T-helper 17 cell (primary cell): ENCODE measurements around the gene C2orf81. TPM values are rescaled to one million over a fixed set of nuclear protein-coding genes. Genes with fewer than 3 reads are reported as not detected.

Source experiments
- ATAC-seq: fragments of 150-1000 bp; cut with Tn5 transposase; 2 replicates; pipeline ENCODE4 v1.10.0; 2021; ENCODE audit warnings: mild to moderate bottlenecking, moderate library complexity
- DNase-seq, 3 donors: peaks; one replicate each; pipeline versions ENCODE4 v3.0.0 to v3.0.0-alpha.2; 2020 to 2021
- H3K9me3 ChIP-seq: one replicate; pipeline ENCODE4 v1.7.0; 2013; ENCODE audit warnings: low read length, mild to moderate bottlenecking; ENCODE audit not compliant: control insufficient read depth, poor library complexity, severe bottlenecking
- H3K27ac Mint-ChIP-seq: one replicate; pipeline ENCODE4 v1.8.0; 2022; ENCODE audit warnings: mild to moderate bottlenecking, moderate library complexity, mixed read lengths
- H3K27me3 Mint-ChIP-seq: one replicate; pipeline ENCODE4 v1.8.0; 2022; ENCODE audit warnings: mixed read lengths
- H3K36me3 Mint-ChIP-seq: one replicate; pipeline ENCODE4 v1.8.0; 2022; ENCODE audit warnings: low read depth, mixed read lengths
- H3K4me1 Mint-ChIP-seq: one replicate; pipeline ENCODE4 v1.8.0; 2022; ENCODE audit warnings: mild to moderate bottlenecking, mixed read lengths
- H3K4me3 Mint-ChIP-seq: one replicate; pipeline ENCODE4 v1.8.0; 2022; ENCODE audit warnings: mild to moderate bottlenecking, moderate library complexity, mixed read lengths
- total RNA-seq, 4 donors: library from RNA in 2 of 4; stranded (reverse) in 2 of 4; gene quantifications; one replicate each; pipeline ENCODE4 v1.2.3 and lab custom pipeline; 2022 to 2026

The C2orf81 gene
- total RNA-seq, 2 donors from 2014 or later, result 2.9 to 3.3 TPM

GRCh38 chr2:74383254-74383653, 38.2 kb downstream of the C2orf81 start:
- no peaks in the 10 kb centered on the region for H3K36me3 Mint-ChIP-seq
- ATAC-seq, result no peak
- peaks cover 34% of the 10 kb centered on the region for H3K4me1 Mint-ChIP-seq
- no peak overlapping the region for H3K4me3 Mint-ChIP-seq
- H3K9me3 ChIP-seq, result no peaks in the 10 kb centered on the region
- H3K27ac Mint-ChIP-seq, result no peak overlapping the region
- no peaks in the 10 kb centered on the region for H3K27me3 Mint-ChIP-seq
- no peak for DNase-seq

- H3K9me3 ChIP-seq, result no peaks in the 10 kb centered on the region
- ATAC-seq, result no peak
- Mint-ChIP-seq H3K27ac (no peak overlapping the region), H3K36me3 (peaks cover 3% of the 10 kb centered on the region), H3K27me3 (no peaks in the 10 kb centered on the region), H3K4me1 (peaks cover 34% of the 10 kb centered on the region), H3K4me3 (no peak overlapping the region)
- DNase-seq, result no peak
These were observed 39.7 kb downstream of the C2orf81 start for GRCh38 chr2:74381751-74382150.

- DNase-seq, result peak in 1 of 3 donors; percentile 10
- H3K4me1 Mint-ChIP-seq, result peaks cover 38% of the 10 kb centered on the region
These were observed 41.3 kb downstream of the C2orf81 start, which contains the start of gene DCTN1 for GRCh38 chr2:74379851-74380789. TSS of gene DCTN1 (minus strand) at chr2:74380311. CDS start at chr2:74380037, 274 bp downstream.

GRCh38 chr2:74378007-74378406, 43.4 kb downstream of the C2orf81 start:
- Mint-ChIP-seq H3K27me3 (no peaks in the 10 kb centered on the region), H3K4me1 (peaks cover 33% of the 10 kb centered on the region), H3K27ac (no peak overlapping the region), H3K4me3 (no peak overlapping the region), H3K36me3 (peaks cover 3% of the 10 kb centered on the region)
- H3K9me3 ChIP-seq, result no peaks in the 10 kb centered on the region
- no peak for DNase-seq
- no peak for ATAC-seq

More at GRCh38 chr2:74379851-74380789, 41.3 kb downstream of the C2orf81 start, which contains the start of gene DCTN1:
- peak; percentile 52 for ATAC-seq
- no peaks in the 10 kb centered on the region for H3K27me3 Mint-ChIP-seq
- H3K27ac Mint-ChIP-seq, result peak within 1 kb of the TSS; percentile 39
- peak within 1 kb of the TSS; percentile 81 for H3K4me3 Mint-ChIP-seq
- no peaks in the 10 kb centered on the region for H3K9me3 ChIP-seq
- H3K36me3 Mint-ChIP-seq, result peaks cover 3% of the 10 kb centered on the region

GRCh38 chr2:74375838-74376237, 45.6 kb downstream of the C2orf81 start:
- no peak overlapping the region for H3K4me3 Mint-ChIP-seq
- no peak for ATAC-seq
- H3K36me3 Mint-ChIP-seq, result peaks cover 15% of the 10 kb centered on the region
- peaks cover 34% of the 10 kb centered on the region for H3K4me1 Mint-ChIP-seq
- H3K27me3 Mint-ChIP-seq, result no peaks in the 10 kb centered on the region
- peak overlapping the region; percentile 59 for H3K27ac Mint-ChIP-seq
- no peak for DNase-seq
- H3K9me3 ChIP-seq, result no peaks in the 10 kb centered on the region

GRCh38 chr2:74374509-74375205, 46.8 kb downstream of the C2orf81 start:
- DNase-seq, result no peak
- peaks cover 17% of the 10 kb centered on the region for H3K36me3 Mint-ChIP-seq
- H3K4me3 Mint-ChIP-seq, result peak overlapping the region; percentile 55
- H3K9me3 ChIP-seq, result no peaks in the 10 kb centered on the region
- ATAC-seq, result no peak
- peaks cover 26% of the 10 kb centered on the region for H3K4me1 Mint-ChIP-seq
- H3K27ac Mint-ChIP-seq, result no peak overlapping the region
- H3K27me3 Mint-ChIP-seq, result no peaks in the 10 kb centered on the region

GRCh38 chr2:74373985-74374384, 47.4 kb downstream of the C2orf81 start:
- Mint-ChIP-seq H3K4me3 (no peak overlapping the region), H3K27me3 (no peaks in the 10 kb centered on the region), H3K36me3 (peaks cover 17% of the 10 kb centered on the region), H3K4me1 (peaks cover 22% of the 10 kb centered on the region), H3K27ac (no peak overlapping the region)
- no peaks in the 10 kb centered on the region for H3K9me3 ChIP-seq
- DNase-seq (no peak), ATAC-seq (no peak)

GRCh38 chr2:74373221-74373676, 48.2 kb downstream of the C2orf81 start:
- no peak for ATAC-seq
- Mint-ChIP-seq H3K27me3 (no peaks in the 10 kb centered on the region), H3K27ac (peak overlapping the region; percentile 78), H3K4me3 (no peak overlapping the region), H3K4me1 (peaks cover 21% of the 10 kb centered on the region), H3K36me3 (peaks cover 22% of the 10 kb centered on the region)
- no peak for DNase-seq
- no peaks in the 10 kb centered on the region for H3K9me3 ChIP-seq

GRCh38 chr2:74372674-74373073, 48.7 kb downstream of the C2orf81 start:
- peak overlapping the region; percentile 78 for H3K27ac Mint-ChIP-seq

GRCh38 chr2:74371421-74371820, 50.0 kb downstream of the C2orf81 start:
- Mint-ChIP-seq H3K4me3 (no peak overlapping the region), H3K36me3 (peaks cover 25% of the 10 kb centered on the region), H3K27ac (no peak overlapping the region), H3K4me1 (peaks cover 21% of the 10 kb centered on the region), H3K27me3 (no peaks in the 10 kb centered on the region)
- H3K9me3 ChIP-seq, result no peaks in the 10 kb centered on the region
- ATAC-seq, result no peak
- DNase-seq, result no peak

More at GRCh38 chr2:74372674-74373073, 48.7 kb downstream of the C2orf81 start:
- Mint-ChIP-seq H3K4me1 (peaks cover 21% of the 10 kb centered on the region), H3K4me3 (no peak overlapping the region), H3K27me3 (no peaks in the 10 kb centered on the region), H3K36me3 (peaks cover 25% of the 10 kb centered on the region)
- no peak for ATAC-seq
- DNase-seq, result no peak
- H3K9me3 ChIP-seq, result no peaks in the 10 kb centered on the region

- H3K4me1 Mint-ChIP-seq, result peaks cover 18% of the 10 kb centered on the region
- no peak overlapping the region for H3K4me3 Mint-ChIP-seq
- H3K27ac Mint-ChIP-seq, result no peak overlapping the region
- H3K27me3 Mint-ChIP-seq, result no peaks in the 10 kb centered on the region
- H3K36me3 Mint-ChIP-seq, result peaks cover 32% of the 10 kb centered on the region
- no peaks in the 10 kb centered on the region for H3K9me3 ChIP-seq
- ATAC-seq (no peak), DNase-seq (no peak)
These were observed 51.4 kb downstream of the C2orf81 start for GRCh38 chr2:74369976-74370375.

- ATAC-seq, result no peak
- DNase-seq, result no peak
- H3K27me3 Mint-ChIP-seq, result no peaks in the 10 kb centered on the region
- H3K9me3 ChIP-seq, result no peaks in the 10 kb centered on the region
- H3K27ac Mint-ChIP-seq, result peak overlapping the region; percentile 24
- no peak overlapping the region for H3K4me3 Mint-ChIP-seq
- peaks cover 32% of the 10 kb centered on the region for H3K36me3 Mint-ChIP-seq
- peaks cover 16% of the 10 kb centered on the region for H3K4me1 Mint-ChIP-seq
These were observed 52.9 kb downstream of the C2orf81 start for GRCh38 chr2:74368499-74368898.

GRCh38 chr2:74367789-74368188, 53.6 kb downstream of the C2orf81 start:
- DNase-seq, result no peak
- Mint-ChIP-seq H3K4me3 (no peak overlapping the region), H3K36me3 (peaks cover 32% of the 10 kb centered on the region), H3K27ac (peak overlapping the region; percentile 24), H3K27me3 (no peaks in the 10 kb centered on the region), H3K4me1 (peaks cover 12% of the 10 kb centered on the region)
- no peak for ATAC-seq
- H3K9me3 ChIP-seq, result no peaks in the 10 kb centered on the region
